ENCODE data around the gene KLHL17.
A peak's percentile ranks its signal among the peaks of the same experiment; 100 is the strongest.

Gene KLHL17

GRCh38 chr1:952603-953002 is 7.8 kb upstream of the KLHL17 start:
- no peak for DNase-seq

GRCh38 chr1:953524-954320 is 6.7 kb upstream of the KLHL17 start:
- DNase-seq = no peak

DNA sequence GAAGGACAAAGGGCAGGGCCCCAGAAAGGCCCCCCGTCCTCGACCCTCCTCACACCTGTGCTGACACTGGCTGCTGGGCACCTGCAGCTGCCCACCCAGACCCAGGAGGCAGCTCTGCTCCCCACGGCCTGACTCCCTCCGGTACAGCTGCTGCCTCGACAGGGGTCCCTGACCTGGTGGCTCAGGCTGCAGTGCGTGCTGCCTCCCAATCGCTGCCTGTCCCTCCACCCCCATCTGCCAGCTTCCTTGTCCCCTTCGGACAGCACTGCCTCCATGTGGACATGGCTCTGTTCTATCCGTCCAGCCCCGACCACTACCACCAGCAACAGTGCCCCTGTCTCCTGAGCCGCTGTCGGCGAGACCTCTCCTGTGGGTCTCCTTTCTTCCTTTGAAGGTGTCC is 5.5 kb upstream of the KLHL17 start:
- no peak for DNase-seq

DNA sequence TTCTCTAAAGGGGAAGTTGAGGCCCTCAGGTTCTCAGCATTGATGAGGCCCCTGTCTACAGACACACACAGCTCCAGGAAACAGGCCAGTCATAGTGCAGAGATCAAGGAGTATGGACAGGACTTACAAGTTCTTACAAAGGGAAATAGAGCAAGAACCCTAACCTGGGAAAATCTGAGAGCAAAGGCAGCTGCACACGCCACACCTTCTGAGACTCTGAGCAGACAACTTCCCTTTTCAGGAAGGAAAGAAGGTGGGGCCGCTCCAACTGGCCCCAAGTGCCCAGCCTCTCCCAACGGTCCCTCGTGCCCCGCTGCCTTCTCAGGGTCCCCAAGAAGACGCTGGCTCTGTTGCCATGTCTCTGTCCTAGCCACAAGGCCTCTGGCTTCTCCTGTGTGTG is 4.9 kb upstream of the KLHL17 start:
- no peak for DNase-seq

DNA sequence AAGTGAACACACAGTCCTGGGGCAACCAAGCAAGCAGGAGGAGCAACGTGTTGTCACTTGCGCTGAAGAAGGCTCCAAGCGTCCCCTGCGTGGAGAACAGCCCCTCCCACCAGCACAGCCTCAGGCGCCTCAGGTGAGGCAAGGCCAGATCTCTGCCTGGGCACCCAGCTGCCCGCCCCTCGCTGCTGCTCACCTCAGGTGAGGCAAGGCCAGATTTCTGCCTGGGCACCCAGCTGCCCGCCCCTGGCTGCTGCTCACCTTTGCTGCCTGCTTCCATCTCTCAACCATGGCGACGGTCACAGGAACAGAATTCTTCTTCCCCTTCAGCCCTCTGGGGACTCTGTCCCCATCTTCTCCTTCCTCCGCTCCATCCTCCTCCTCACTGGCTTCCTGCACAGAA is 3.7 kb upstream of the KLHL17 start:
- DNase-seq = no peak

GRCh38 chr1:958823-959730 is 1.3 kb upstream of the KLHL17 start, which contains the start of gene NOC2L:
TSS of gene NOC2L (minus strand) at chr1:959256. CDS start at chr1:959240, 16 bp downstream.
- DNase-seq = peak; percentile 85

DNA sequence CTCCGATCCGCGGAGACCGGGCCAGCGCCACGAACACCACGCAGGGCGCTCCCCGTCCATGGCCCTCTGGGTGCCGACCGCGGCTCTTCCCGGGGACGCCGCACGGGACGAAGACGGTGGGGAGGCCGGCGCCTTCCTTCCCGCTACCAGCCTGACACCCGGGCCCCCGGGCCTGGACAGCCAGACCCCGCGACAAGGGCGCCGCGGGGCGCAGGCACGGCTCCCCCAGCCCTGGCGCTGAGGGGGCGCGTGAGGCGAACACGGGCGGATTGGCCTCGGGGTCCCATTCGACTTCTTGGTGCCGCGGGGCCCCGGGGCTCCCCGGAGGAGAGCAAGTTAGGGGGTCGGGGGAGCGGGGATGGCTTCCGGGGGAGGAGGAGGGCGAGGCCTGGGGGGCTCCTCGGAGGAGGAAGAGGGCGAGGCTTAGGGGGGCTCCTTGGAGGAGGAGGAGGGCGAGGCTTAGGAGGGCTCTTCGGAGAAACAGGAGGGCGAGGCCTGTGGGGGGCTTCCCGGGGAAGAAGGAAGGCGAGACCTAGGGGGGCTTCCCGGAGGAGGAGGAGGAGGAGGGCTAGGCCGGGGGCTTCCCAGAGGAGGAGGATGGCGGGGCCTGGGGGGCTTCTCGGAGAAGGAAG is 537 bp upstream of the KLHL17 start:
- DNase-seq = no peak

DNA sequence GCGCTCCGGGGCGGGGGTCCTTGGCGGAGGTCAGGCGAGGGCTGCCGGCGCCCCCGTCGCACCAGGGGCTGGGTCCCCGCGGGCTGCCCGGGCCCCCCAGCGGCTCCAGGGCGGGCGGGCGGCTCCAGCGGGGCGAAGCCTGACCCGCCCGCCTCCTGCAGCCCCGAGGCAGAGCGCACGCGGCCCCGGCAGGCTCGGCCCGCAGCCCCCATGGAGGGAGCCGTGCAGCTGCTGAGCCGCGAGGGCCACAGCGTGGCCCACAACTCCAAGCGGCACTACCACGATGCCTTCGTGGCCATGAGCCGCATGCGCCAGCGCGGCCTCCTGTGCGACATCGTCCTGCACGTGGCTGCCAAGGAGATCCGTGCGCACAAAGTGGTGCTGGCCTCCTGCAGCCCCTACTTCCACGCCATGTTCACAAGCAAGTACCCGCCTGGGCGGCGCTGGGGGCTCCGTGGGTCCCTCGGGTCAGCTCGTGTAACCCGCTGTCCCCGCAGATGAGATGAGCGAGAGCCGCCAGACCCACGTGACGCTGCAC is 817 bp downstream of the KLHL17 start:
- no peak for DNase-seq

DNA sequence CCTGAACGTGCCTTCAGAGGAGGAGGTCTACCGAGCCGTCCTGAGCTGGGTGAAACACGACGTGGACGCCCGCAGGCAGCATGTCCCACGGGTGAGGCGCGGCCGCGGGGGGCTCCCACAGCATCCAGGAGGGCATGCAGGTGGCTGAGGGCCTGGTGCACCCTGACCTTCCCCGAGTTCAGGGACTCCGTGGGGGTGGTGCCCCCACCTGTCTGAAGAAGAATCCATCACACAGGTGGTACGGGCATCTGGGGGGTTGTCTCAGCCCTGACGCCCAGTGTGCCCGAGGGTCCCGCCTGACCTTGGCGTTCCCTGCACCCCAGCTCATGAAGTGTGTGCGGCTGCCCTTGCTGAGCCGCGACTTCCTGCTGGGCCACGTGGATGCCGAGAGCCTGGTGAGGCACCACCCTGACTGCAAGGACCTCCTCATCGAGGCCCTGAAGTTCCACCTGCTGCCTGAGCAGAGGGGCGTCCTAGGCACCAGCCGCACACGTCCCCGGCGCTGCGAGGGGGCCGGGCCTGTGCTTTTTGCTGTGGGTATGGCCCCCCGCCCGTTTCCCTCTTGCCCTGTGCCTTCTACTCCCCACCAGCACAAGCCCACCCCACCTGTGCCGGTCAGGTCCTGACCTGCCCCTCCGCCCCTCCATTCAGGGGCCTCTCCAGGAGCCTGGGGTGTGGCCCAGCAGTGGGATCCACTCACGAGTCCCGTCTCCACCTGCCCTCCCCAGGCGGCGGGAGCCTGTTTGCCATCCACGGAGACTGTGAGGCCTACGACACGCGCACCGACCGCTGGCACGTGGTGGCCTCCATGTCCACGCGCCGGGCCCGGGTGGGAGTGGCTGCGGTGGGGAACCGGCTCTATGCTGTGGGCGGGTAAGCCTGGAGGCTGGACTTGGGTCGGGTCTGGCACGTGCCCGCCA is 2.3 kb downstream of the KLHL17 start:
- DNase-seq = no peak

DNA sequence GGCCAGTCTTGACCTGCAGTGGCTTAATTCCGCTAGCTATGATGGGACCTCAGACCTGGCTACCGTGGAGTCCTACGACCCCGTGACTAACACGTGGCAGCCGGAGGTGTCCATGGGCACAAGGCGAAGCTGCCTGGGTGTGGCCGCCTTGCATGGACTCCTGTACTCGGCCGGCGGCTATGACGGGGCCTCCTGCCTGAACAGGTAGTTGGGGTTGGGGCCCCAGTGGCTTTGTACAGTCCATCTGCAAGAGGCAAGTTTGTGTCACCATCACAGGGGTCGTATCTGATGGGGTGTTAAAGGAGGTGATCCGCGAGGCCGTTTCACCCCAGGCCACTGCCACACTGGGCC is 2.9 kb downstream of the KLHL17 start:
- no peak for DNase-seq

DNA sequence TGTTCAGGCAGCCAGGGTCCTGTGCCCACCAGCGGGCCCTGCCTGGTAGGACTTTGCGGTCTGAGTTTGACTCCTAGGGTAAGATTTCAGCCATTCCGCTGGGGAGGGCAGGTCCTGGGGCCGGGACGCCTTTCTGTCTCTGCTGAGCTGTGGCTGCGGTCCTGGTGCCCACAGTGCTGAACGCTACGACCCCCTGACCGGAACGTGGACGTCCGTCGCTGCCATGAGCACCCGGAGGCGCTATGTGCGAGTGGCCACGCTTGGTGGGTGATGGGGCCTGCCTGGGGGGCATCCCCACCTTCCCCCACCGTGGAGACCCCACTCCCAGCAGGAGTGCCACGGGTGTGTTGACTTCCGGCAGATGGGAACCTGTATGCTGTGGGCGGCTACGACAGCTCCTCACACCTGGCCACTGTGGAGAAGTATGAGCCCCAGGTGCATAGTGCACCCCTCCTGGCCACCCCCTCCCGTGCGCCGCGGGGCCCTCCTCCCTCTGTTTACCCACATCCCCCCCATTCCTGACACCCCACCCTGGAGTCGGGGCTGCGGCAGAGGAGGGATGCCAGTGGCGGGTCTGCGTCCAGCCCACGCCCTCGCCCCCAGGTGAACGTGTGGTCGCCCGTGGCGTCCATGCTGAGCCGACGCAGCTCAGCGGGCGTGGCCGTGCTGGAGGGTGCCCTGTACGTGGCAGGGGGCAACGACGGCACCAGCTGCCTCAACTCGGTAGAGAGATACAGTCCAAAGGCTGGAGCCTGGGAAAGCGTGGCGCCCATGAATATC is 3.6 kb downstream of the KLHL17 start:
- no peak for DNase-seq

DNA sequence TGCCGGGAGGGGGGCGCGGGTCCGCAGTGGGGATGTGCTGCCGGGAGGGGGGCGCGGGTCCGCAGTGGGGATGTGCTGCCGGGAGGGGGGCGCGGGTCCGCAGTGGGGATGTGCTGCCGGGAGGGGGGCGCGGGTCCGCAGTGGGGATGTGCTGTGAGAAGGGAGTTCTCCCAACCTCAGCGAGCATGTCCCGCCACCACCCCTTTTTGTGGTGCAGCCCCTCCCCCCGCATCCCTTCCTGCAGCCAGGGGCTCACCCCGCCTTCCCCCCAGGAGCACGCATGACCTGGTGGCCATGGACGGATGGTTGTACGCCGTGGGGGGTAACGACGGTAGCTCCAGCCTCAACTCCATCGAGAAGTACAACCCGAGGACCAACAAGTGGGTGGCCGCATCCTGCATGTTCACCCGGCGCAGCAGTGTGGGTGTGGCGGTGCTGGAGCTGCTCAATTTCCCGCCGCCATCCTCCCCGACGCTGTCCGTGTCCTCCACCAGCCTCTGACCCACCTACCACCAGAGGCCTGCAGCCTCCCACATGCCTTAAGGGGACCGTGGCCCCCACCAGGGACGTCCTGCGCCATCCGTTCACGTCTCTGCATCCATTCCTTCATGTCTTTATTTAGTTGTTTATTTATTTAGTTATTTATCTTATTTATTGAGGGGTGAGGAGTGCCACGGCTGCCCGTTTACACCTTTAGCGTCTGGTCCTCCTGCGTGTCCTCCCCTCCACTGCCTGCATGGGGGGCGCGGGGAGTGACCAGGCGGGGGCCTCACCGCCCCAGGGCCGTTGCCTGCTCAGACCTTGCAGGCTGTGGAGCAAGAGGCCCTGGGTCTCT is 4.5 kb downstream of the KLHL17 start:
- DNase-seq = no peak

DNA sequence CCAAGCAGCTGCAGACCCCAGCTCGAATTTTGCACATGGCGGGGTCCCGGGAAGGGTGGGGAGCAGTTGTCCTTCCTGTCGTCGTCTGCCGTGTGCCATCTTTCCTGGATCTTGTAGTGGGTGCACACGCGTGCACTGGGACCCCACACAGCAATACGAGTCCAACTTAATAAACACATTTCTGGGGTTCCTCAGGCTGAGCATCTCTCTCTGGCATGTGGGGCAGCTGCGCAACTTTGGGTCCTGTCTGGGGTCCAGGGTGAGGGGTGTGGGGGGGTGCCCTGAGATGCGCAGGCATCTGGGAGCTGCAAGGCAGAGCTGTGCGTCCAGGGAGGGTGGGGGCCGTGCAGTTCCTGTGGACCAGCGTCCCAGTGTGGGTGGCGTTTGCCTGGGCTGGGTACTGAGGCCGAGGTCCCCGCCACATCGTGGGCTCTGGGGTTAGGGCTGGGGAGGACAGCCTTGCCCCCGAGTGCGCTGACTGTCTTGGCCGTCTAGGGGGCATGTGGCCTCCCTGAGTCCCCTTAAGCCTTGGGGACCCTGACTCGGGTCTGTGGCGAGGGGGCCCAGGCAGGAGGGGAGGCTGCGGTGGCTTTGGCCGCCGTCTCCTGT is 5.2 kb downstream of the KLHL17 start:
- DNase-seq = no peak

DNA sequence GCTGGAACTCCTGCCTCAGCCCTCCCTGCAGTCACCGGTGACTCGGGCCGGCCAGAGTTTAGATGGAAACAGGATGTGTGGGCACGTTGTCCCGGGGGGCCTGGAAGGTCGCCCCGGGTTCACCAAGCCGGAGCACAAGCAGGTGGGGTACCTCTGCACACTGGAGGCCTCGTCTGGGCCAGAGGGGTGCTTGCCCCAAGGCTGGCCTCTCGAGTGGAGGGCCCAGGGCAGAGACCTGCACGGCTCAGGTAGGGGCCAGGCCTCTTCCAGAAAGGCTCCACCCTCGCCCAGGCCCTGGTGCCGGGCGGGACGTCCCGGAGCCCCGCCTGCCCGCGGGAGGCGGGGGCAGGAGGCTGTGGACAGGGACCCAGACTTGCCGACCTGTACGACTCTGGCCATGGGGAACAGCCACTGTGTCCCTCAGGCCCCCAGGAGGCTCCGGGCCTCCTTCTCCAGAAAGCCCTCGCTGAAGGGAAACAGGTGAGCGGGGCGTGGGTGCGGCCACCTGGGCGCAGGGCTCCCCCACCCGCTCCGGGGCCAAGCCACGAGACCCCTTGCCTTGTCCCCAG is 5.8 kb downstream of the KLHL17 start, which contains the start of gene PLEKHN1:
Gene PLEKHN1 (plus strand): TSS at position 348 of the 569 bp plus-strand sequence. CDS start 50 bp downstream, at position 398.
- DNase-seq = no peak

DNA sequence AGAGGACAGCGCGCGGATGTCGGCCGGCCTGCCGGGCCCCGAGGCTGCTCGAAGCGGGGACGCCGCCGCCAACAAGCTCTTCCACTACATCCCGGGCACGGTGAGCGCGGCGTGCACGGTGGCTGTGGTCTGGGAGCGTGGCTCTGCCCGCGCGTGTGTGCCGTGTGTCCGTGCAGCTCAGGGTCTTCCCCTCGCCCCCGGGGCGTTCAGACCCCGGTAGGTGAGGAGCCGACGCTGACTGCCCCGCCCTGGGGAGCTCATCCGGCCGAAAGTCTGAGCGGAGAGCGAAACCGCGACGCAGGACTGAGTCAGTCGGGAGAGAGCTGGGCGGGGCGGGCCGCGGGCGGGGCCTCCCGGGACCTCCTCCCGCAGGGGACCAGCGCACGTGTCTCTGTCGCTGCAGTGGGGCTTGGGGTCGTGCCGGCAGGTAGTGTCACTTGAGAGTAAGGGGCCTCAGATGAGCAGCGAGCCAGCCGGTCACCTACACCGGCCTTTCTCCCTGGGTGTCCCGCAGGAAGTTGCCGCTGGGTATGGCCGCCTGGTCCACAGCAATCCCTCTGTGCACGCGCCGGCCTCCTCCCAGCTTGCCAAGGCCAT is 6.4 kb downstream of the KLHL17 start:
- DNase-seq = no peak

DNA sequence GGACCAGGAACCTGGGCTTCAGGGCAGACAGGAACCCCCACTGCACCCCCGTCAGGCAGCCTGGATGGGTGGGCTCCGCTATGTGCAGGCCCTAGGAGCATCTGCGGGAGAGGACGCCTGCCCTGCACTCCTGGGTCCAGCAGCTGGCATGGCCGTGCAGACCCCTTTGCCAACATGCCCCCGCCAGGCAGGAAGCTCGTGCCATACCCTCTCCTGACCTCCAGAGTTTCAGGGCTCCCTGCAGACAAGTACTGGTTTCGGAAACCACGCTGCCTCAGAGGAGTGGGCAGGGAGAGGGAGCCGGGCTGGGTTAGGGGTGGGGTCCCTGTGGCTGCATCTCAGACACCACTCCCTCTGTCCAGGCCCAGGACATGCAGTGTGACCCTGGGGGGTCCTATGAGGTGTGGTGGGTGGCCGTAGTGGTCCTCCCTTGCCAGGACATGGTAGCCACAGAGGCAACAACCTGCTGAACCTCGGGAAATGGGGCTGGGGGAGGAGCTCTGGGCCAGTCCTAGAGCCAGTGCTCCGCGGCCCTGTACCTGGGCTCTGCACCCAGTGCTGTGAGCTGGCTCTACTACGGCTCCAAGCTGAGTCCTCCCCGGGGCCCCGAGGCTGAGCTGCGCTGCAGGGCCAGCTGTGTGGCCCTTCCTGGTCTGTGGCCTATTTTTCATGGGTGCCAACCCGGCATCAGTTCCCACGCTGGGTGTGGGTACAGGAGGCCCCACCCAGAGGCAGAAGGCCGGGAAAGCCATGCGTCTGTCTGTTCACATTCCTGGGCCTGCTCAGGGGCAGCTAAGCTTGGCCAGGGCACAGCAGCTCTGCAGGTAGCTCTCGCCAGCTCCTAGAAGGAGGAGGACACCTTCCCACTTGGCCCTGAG is 7.3 kb downstream of the KLHL17 start:
- DNase-seq = no peak

DNA sequence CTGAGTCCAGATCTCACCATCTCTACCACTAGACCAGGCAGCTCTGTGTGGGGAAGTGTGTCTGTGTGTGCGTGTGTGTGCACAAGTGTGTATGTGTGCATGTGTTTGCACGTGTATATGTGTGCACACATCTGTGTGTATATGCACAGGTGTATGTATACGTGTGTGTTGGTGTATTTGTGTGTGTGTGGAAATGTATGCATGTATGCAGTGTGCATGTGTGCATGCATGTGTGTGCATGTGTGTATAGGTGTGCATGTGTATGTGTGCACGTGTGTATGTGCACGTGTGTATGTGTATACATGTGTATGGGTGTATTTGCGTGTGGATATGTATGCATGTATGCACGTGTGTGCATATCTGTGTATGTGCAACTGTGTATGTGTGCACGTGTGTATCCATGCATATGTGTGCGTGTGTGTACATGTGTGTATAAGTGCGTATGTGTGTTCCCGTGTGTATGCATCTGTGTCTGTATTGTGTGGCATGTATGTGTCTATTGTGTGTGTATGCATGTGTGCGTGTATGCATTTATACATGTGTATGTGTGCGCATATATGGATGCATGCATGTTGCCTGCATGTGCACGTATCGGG is 9.0 kb downstream of the KLHL17 start:
- DNase-seq = no peak

All from COR-L47 (cell line).